ENCODE results near the gene PTPN9.

GRCh38 chr15:75446151-75446550 is 133.0 kb downstream of the PTPN9 start:
- TF ChIP-seq GATA3 (IDR thresholded peaks at IDR 0.05; ENCODE audit: low read depth, low read length), result no peak
- TF ChIP-seq GATA2 (IDR thresholded peaks at IDR 0.05; ENCODE audit: low read depth, low read length), result no peak

All from SH-SY5Y (cell line).